Mucosa of stomach (tissue), 1 donor: Measurements from ENCODE around the gene BMP6.

Experiments used
- H3K27me3 ChIP-seq: one replicate; pipeline ENCODE4 v1.7.0; 2013; ENCODE audit warnings: mild to moderate bottlenecking, low read length; ENCODE audit not compliant: control insufficient read depth, insufficient read depth
- H3K36me3 ChIP-seq: one replicate; pipeline ENCODE4 v1.7.0; 2013; ENCODE audit warnings: low read length; ENCODE audit not compliant: control insufficient read depth, insufficient read depth
- H3K4me1 ChIP-seq: one replicate; pipeline ENCODE4 v1.7.0; 2013; ENCODE audit warnings: mild to moderate bottlenecking, low read length; ENCODE audit not compliant: control insufficient read depth, insufficient read depth
- H3K4me3 ChIP-seq: one replicate; pipeline ENCODE4 v1.7.0; 2013; ENCODE audit warnings: low read length
- H3K9ac ChIP-seq: one replicate; pipeline ENCODE4 v1.7.0; 2013; ENCODE audit warnings: mild to moderate bottlenecking, low read length, moderate library complexity
- H3K9me3 ChIP-seq: one replicate; pipeline ENCODE4 v1.7.0; 2013; ENCODE audit warnings: mild to moderate bottlenecking, low read length, moderate library complexity; ENCODE audit not compliant: control insufficient read depth
- donor health status: Pancreatic carcinoma.

Gene BMP6

GRCh38 chr6:7693827-7694226 lies 32.1 kb upstream of the BMP6 start:
- Histone ChIP-seq H3K9me3 (no peaks in the 10 kb centered on the region), H3K27me3 (no peaks in the 10 kb centered on the region), H3K36me3 (no peaks in the 10 kb centered on the region), H3K4me3 (no peak overlapping the region), H3K9ac (no peak overlapping the region), H3K4me1 (peaks cover 8% of the 10 kb centered on the region)

DNA sequence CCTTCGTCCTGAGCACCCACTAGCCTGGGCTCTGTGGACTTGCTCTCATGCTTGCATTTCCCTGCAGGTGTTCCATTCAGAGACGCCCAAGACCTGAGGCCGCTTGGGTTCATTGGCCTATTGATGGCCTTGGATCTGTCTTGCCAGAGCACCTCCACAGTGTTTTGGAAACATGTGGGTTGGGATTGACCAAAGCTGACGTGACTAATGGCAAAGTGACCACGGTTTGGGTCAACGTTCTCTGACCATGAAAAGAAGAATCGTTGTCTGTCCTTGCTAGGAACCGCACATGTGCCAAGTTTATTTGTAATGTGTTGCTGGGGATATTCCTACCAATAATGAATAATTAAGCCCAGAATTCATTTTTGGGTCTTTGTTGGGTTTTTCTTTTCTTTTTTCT lies 29.8 kb upstream of the BMP6 start:
- Histone ChIP-seq H3K36me3 (no peaks in the 10 kb centered on the region), H3K9me3 (no peaks in the 10 kb centered on the region), H3K4me1 (peaks cover 8% of the 10 kb centered on the region), H3K9ac (no peak overlapping the region), H3K4me3 (no peak overlapping the region), H3K27me3 (no peaks in the 10 kb centered on the region)

GRCh38 chr6:7697432-7697819 lies 28.5 kb upstream of the BMP6 start:
- Histone ChIP-seq H3K4me1 (no peaks in the 10 kb centered on the region), H3K9ac (no peak overlapping the region), H3K27me3 (no peaks in the 10 kb centered on the region), H3K36me3 (no peaks in the 10 kb centered on the region), H3K9me3 (no peaks in the 10 kb centered on the region), H3K4me3 (no peak overlapping the region)

DNA sequence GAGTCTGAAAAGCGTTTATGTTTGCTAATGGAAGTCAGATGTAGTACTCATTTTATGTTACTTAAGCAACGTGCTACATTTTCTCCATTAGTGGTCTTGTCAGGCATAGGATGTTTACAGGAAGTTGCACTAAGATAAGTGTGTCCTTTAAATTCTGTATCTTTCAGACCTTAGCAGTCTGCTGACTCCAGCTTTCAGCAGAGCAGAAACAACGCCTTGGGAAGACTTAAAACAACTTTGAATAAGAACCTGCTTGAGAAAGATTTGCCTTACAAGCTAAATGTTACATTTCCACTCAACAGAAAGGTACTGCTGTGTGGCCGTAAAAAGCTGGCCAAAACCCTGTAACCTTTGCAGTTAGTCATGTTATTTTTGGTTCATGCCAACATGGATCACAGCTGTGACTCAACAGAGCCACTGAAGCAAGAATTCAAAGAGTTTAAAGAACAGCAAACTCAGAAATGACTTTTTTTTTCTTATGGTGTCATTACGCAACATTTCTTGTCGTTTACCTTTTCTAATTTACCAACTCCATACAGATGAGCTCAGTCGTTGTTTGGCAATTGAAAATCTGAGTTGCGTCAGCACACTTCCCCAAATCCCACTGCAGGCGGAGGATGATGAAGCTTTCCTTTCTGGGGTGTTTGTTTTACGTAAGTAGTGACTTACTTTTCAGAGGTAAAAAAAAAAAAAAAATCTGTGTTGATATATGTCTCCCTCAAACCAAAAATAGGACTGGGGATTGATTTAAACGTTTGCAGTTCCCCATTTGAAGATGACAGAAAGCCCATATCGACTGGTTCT lies 27.9 kb upstream of the BMP6 start:
- H3K9me3 ChIP-seq: no peaks in the 10 kb centered on the region
- H3K4me1 ChIP-seq: no peaks in the 10 kb centered on the region
- H3K36me3 ChIP-seq: no peaks in the 10 kb centered on the region
- no peaks in the 10 kb centered on the region for H3K27me3 ChIP-seq
- no peak overlapping the region for H3K9ac ChIP-seq
- H3K4me3 ChIP-seq: no peak overlapping the region

GRCh38 chr6:7701212-7701834 lies 24.6 kb upstream of the BMP6 start:
- H3K9ac ChIP-seq: no peak overlapping the region
- no peaks in the 10 kb centered on the region for H3K9me3 ChIP-seq
- H3K36me3 ChIP-seq: no peaks in the 10 kb centered on the region
- H3K4me1 ChIP-seq: no peaks in the 10 kb centered on the region
- H3K4me3 ChIP-seq: no peak overlapping the region
- H3K27me3 ChIP-seq: no peaks in the 10 kb centered on the region

DNA sequence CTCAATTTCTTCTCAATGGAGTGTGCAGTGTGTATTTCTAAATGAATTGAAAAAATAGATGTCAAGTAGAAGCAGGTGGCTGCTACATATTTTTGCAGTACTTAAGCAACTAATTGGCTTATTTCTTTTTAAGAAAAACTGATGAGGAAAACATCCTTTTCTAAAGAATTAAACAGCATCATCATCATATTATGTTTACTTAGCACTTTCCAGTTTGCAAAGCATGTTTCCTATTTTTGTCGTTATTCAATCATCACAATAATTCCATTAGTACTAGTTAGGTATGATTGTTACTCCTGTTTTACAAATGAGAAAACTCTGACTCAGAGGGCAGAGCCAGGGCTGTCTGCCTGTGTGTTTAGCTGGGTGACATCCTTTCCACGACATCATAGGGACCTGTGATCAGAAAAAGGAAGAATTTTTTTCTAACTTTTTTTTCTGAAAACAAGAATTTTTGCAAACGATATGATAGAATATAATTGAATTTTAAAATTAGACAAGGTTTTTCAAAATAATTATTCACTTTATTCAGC lies 22.7 kb upstream of the BMP6 start:
- Histone ChIP-seq H3K4me1 (no peaks in the 10 kb centered on the region), H3K27me3 (no peaks in the 10 kb centered on the region)

DNA sequence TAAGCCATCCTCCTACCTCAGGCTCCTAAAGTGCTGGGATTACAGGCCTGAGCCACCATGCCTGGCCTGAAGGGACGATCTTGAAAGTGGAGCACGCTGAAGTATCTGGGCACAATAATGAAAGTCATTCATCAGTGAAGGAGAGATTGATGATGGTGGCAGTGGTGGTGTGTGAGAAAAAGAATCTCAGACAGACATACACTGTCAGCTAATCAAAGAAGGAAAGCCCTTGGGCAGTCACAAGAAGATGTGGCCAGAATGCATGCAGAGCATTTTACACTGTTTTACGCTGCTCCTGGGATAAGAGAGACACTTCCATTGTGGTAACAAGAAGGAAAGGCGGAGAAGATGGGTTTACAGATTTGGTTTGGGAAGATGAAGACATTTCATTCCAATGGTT lies 20.4 kb upstream of the BMP6 start:
- Histone ChIP-seq H3K9me3 (no peaks in the 10 kb centered on the region), H3K4me3 (no peak overlapping the region), H3K36me3 (no peaks in the 10 kb centered on the region), H3K4me1 (no peaks in the 10 kb centered on the region), H3K9ac (no peak overlapping the region), H3K27me3 (no peaks in the 10 kb centered on the region)

More for the DNA sequence above, 22.7 kb upstream of the BMP6 start:
- Histone ChIP-seq H3K9me3 (no peaks in the 10 kb centered on the region), H3K9ac (no peak overlapping the region), H3K36me3 (no peaks in the 10 kb centered on the region), H3K4me3 (no peak overlapping the region)

- Histone ChIP-seq H3K9ac (no peak overlapping the region), H3K9me3 (no peaks in the 10 kb centered on the region), H3K36me3 (no peaks in the 10 kb centered on the region), H3K27me3 (no peaks in the 10 kb centered on the region), H3K4me1 (no peaks in the 10 kb centered on the region), H3K4me3 (no peak overlapping the region)
These were observed 19.6 kb upstream of the BMP6 start for GRCh38 chr6:7706269-7706668.

GRCh38 chr6:7707787-7708186 lies 18.1 kb upstream of the BMP6 start:
- no peaks in the 10 kb centered on the region for H3K27me3 ChIP-seq
- no peaks in the 10 kb centered on the region for H3K36me3 ChIP-seq
- no peak overlapping the region for H3K9ac ChIP-seq
- H3K9me3 ChIP-seq: no peaks in the 10 kb centered on the region
- no peaks in the 10 kb centered on the region for H3K4me1 ChIP-seq
- H3K4me3 ChIP-seq: no peak overlapping the region

- H3K36me3 ChIP-seq: no peaks in the 10 kb centered on the region
- H3K4me3 ChIP-seq: no peak overlapping the region
- no peaks in the 10 kb centered on the region for H3K4me1 ChIP-seq
- H3K9ac ChIP-seq: no peak overlapping the region
- peaks cover 7% of the 10 kb centered on the region for H3K27me3 ChIP-seq
- H3K9me3 ChIP-seq: no peaks in the 10 kb centered on the region
These were observed 6.5 kb upstream of the BMP6 start for GRCh38 chr6:7719364-7719850.

DNA sequence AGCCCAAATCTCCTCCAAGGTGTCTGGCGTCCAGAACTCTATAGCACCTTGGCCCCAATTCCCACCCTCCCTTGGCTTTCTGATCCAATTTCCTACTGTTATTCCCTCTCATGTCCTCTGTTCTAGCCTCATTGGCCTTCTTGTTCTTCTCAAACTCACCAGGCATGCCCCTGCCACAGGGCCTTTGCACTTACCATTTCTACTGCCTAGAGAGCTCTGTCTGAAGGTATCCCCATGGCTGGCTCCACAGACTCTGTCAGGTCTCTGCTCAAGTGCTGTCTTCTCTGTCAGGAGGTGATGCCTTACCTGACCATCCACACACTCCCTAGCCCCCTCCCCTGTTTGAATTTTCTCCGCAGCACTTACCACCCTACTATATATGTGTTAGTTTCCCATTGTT lies 5.6 kb upstream of the BMP6 start:
- H3K36me3 ChIP-seq: no peaks in the 10 kb centered on the region
- H3K9ac ChIP-seq: no peak overlapping the region
- H3K4me1 ChIP-seq: no peaks in the 10 kb centered on the region

GRCh38 chr6:7721649-7722048 lies 4.2 kb upstream of the BMP6 start:
- peaks cover 25% of the 10 kb centered on the region for H3K27me3 ChIP-seq
- no peak overlapping the region for H3K9ac ChIP-seq
- H3K36me3 ChIP-seq: no peaks in the 10 kb centered on the region
- H3K4me1 ChIP-seq: no peaks in the 10 kb centered on the region
- no peak overlapping the region for H3K4me3 ChIP-seq
- H3K9me3 ChIP-seq: no peaks in the 10 kb centered on the region

More for the DNA sequence above, 5.6 kb upstream of the BMP6 start:
- H3K4me3 ChIP-seq: no peak overlapping the region
- H3K27me3 ChIP-seq: peaks cover 16% of the 10 kb centered on the region
- no peaks in the 10 kb centered on the region for H3K9me3 ChIP-seq
